NCI-H1105 (cell line): ENCODE measurements around the gene TCL1B.
"Not testable (repeated sequence)": the region's sequence is repeated elsewhere in the genome, so short reads cannot be mapped to it uniquely, and the experiment has no call there.

ENCODE experiments used
- DNase-seq: peaks from one replicate; lab custom pipeline; 2025; lab: John Stamatoyannopoulos, UW

The TCL1B gene

GRCh38 chr14:95703341-95703740 is 17.1 kb downstream of the TCL1B start:
- no peak for DNase-seq

GRCh38 chr14:95703805-95704204 is 17.6 kb downstream of the TCL1B start:
- no peak for DNase-seq

- no peak for DNase-seq
Observed at GRCh38 chr14:95705518-95705917, 19.3 kb downstream of the TCL1B start.

GRCh38 chr14:95707327-95707726 is 21.1 kb downstream of the TCL1B start:
- DNase-seq = no peak

- DNase-seq = no peak
Observed at GRCh38 chr14:95710106-95710505, 23.9 kb downstream of the TCL1B start.

GRCh38 chr14:95711476-95712176 is 25.4 kb downstream of the TCL1B start:
- no peak for DNase-seq

- no peak for DNase-seq
Observed at GRCh38 chr14:95712398-95712797, 26.2 kb downstream of the TCL1B start.

- no peak for DNase-seq
Observed at GRCh38 chr14:95713596-95714371, 27.6 kb downstream of the TCL1B start, which contains the start of gene TCL1A. TCL1A (minus strand) TSS chr14:95714125; CDS start chr14:95714066, 59 bp downstream.

GRCh38 chr14:95722525-95723190 is 36.4 kb downstream of the TCL1B start:
- DNase-seq = no peak

- no peak for DNase-seq
Observed at GRCh38 chr14:95725685-95726336, 39.6 kb downstream of the TCL1B start.

GRCh38 chr14:95727056-95727700 is 41.0 kb downstream of the TCL1B start:
- DNase-seq = no peak

GRCh38 chr14:95729402-95730028 is 43.3 kb downstream of the TCL1B start:
- not testable (repeated sequence) for DNase-seq

- DNase-seq = no peak
Observed at GRCh38 chr14:95730126-95730525, 43.9 kb downstream of the TCL1B start.

- DNase-seq = no peak
Observed at GRCh38 chr14:95733212-95733611, 47.0 kb downstream of the TCL1B start.

- DNase-seq = no peak
Observed at GRCh38 chr14:95739356-95739755, 53.1 kb downstream of the TCL1B start.

- peak; percentile 76 for DNase-seq
Observed at GRCh38 chr14:95741038-95741490, 54.8 kb downstream of the TCL1B start.

GRCh38 chr14:95741781-95742180 is 55.6 kb downstream of the TCL1B start:
- no peak for DNase-seq
